Upper lobe of right lung (tissue), 1 donor: Measurements from ENCODE around the gene ACOXL. TPM values are rescaled to one million over a fixed set of nuclear protein-coding genes. Genes with fewer than 3 reads are reported as not detected.

Source experiments
- ATAC-seq: fragments of 200-7000 bp; cut with Tn5 transposase; one replicate; pipeline ENCODE4 v1.9.1; 2020; ENCODE audit warnings: mild to moderate bottlenecking, moderate library complexity
- DNase-seq: peaks from one replicate; pipeline ENCODE4 v3.0.0-alpha.2; 2020
- H3K27ac ChIP-seq: fragments of 200-600 bp; one replicate; pipeline ENCODE4 v1.8.0; 2022
- H3K27me3 ChIP-seq: fragments of 200-600 bp; one replicate; pipeline ENCODE4 v1.8.0; 2022; ENCODE audit warnings: mild to moderate bottlenecking
- H3K36me3 ChIP-seq: fragments of 200-600 bp; one replicate; pipeline ENCODE4 v1.8.0; 2022
- H3K4me1 ChIP-seq: fragments of 200-600 bp; one replicate; pipeline ENCODE4 v1.8.0; 2022
- H3K4me3 ChIP-seq: fragments of 200-600 bp; one replicate; pipeline ENCODE4 v1.8.0; 2022; ENCODE audit warnings: mild to moderate bottlenecking
- H3K9me3 ChIP-seq: fragments of 200-600 bp; one replicate; pipeline ENCODE4 v1.8.0; 2022
- CTCF ChIP-seq: fragments of 200-600 bp; IDR thresholded peaks from one replicate; pipeline ENCODE4 v1.8.0; 2022; ENCODE audit warnings: antibody characterized with exemption
- intact Hi-C: fragments of 100-400 bp; cut with DNase I; formaldehyde crosslinking; loops from one replicate; pipeline ENCODE4 v1.11.0; 2022
- total RNA-seq: library from RNA; stranded (reverse); fragmentation: NEBNext Ultra II Directional; extraction: Animal tissue kit (Norgen Biotek cat#: 25700); gene quantifications from one replicate; pipeline ENCODE4 v1.2.1, GENCODE V29; 2021
- donor health status: DM: no; HTN: yes; CAD: no; lungs with severe emphysema.

The ACOXL gene
- total RNA-seq, 1 donor from 2014 or later = 47.5 TPM

GRCh38 chr2:111145103-111145760, 412.9 kb downstream of the ACOXL start:
- H3K4me1 ChIP-seq = peaks cover 11% of the 10 kb centered on the region
- H3K4me3 ChIP-seq = no peak overlapping the region
- intact Hi-C loops = no loop called here

GRCh38 chr2:111145951-111146350, 413.6 kb downstream of the ACOXL start:
- Histone ChIP-seq H3K4me3 (no peak overlapping the region), H3K27me3 (no peaks in the 10 kb centered on the region), H3K36me3 (peaks cover 21% of the 10 kb centered on the region), H3K27ac (no peak overlapping the region), H3K9me3 (no peaks in the 10 kb centered on the region), H3K4me1 (peaks cover 11% of the 10 kb centered on the region)
- no peak for TF ChIP-seq CTCF
- ATAC-seq (no peak), DNase-seq (no peak)
- intact Hi-C loops = no loop called here

More at GRCh38 chr2:111145103-111145760, 412.9 kb downstream of the ACOXL start:
- Histone ChIP-seq H3K9me3 (no peaks in the 10 kb centered on the region), H3K27ac (no peak overlapping the region), H3K36me3 (peaks cover 14% of the 10 kb centered on the region), H3K27me3 (no peaks in the 10 kb centered on the region)
- ATAC-seq = no peak
- TF ChIP-seq CTCF = no peak
- no peak for DNase-seq

- Histone ChIP-seq H3K4me1 (peaks cover 11% of the 10 kb centered on the region), H3K36me3 (peaks cover 36% of the 10 kb centered on the region), H3K27me3 (no peaks in the 10 kb centered on the region), H3K4me3 (no peak overlapping the region), H3K9me3 (no peaks in the 10 kb centered on the region), H3K27ac (no peak overlapping the region)
- no peak for ATAC-seq
- intact Hi-C loops = no loop called here
- no peak for DNase-seq
- no peak for TF ChIP-seq CTCF
Measured at GRCh38 chr2:111148225-111148873, 416.0 kb downstream of the ACOXL start.

GRCh38 chr2:111148925-111149324, 416.6 kb downstream of the ACOXL start:
- no peak overlapping the region for H3K27ac ChIP-seq

GRCh38 chr2:111149882-111150455, 417.6 kb downstream of the ACOXL start:
- H3K4me3 ChIP-seq = no peak overlapping the region
- TF ChIP-seq CTCF = no peak
- peaks cover 35% of the 10 kb centered on the region for H3K36me3 ChIP-seq
- no peaks in the 10 kb centered on the region for H3K9me3 ChIP-seq
- no peak for DNase-seq
- no peak overlapping the region for H3K27ac ChIP-seq
- peaks cover 11% of the 10 kb centered on the region for H3K4me1 ChIP-seq
- intact Hi-C loops = no loop called here
- no peaks in the 10 kb centered on the region for H3K27me3 ChIP-seq
- no peak for ATAC-seq

More at GRCh38 chr2:111148925-111149324, 416.6 kb downstream of the ACOXL start:
- H3K4me3 ChIP-seq = no peak overlapping the region
- H3K9me3 ChIP-seq = no peaks in the 10 kb centered on the region
- H3K4me1 ChIP-seq = peaks cover 11% of the 10 kb centered on the region
- no peak for DNase-seq
- no peak for TF ChIP-seq CTCF
- no peaks in the 10 kb centered on the region for H3K27me3 ChIP-seq
- no peak for ATAC-seq
- intact Hi-C loops = no loop called here
- peaks cover 40% of the 10 kb centered on the region for H3K36me3 ChIP-seq
